GM19239 (cell line): ENCODE data around the gene EMC6.
"Not testable (repeated sequence)": the region's sequence is repeated elsewhere in the genome, so short reads cannot be mapped to it uniquely, and the experiment has no call there.

Source experiments
- DNase-seq: peaks from one replicate; pipeline ENCODE4 v3.0.0; 2011; ENCODE audit warnings: low spot score; ENCODE audit not compliant: insufficient read length
- FAIRE-seq: peaks from 2 replicates; lab custom pipeline; 2011; peaks lifted over from hg19 to GRCh38; lab: Jason Lieb, UNC

The EMC6 gene

GRCh38 chr17:3698139-3698538, 29.5 kb downstream of the EMC6 start:
- FAIRE-seq, result no peak
- no peak for DNase-seq

GRCh38 chr17:3699951-3700350, 31.3 kb downstream of the EMC6 start:
- FAIRE-seq (no peak), DNase-seq (no peak)

GRCh38 chr17:3702041-3702539, 33.5 kb downstream of the EMC6 start:
- DNase-seq, FAIRE-seq: not testable (repeated sequence)

GRCh38 chr17:3704931-3705717, 36.5 kb downstream of the EMC6 start:
- no peak for FAIRE-seq
- DNase-seq, result no peak

- FAIRE-seq, result not testable (repeated sequence)
Observed at GRCh38 chr17:3705718-3705984, 37.0 kb downstream of the EMC6 start.

GRCh38 chr17:3708366-3708765, 39.8 kb downstream of the EMC6 start:
- DNase-seq (no peak), FAIRE-seq (peak; percentile 23)

More at GRCh38 chr17:3705718-3705984, 37.0 kb downstream of the EMC6 start:
- not testable (repeated sequence) for DNase-seq

- DNase-seq, result peak; percentile 70
- FAIRE-seq, result peak; percentile 99
Observed at GRCh38 chr17:3710951-3711383, 42.4 kb downstream of the EMC6 start.

- DNase-seq, result no peak
- FAIRE-seq, result peak; percentile 81
Observed at GRCh38 chr17:3712811-3713463, 44.3 kb downstream of the EMC6 start.

- DNase-seq (no peak), FAIRE-seq (no peak)
Observed at GRCh38 chr17:3715296-3715695, 46.7 kb downstream of the EMC6 start.

GRCh38 chr17:3718201-3718600, 49.6 kb downstream of the EMC6 start:
- no peak for DNase-seq
- FAIRE-seq, result no peak

GRCh38 chr17:3719265-3719664, 50.7 kb downstream of the EMC6 start:
- DNase-seq (no peak), FAIRE-seq (no peak)
